Neural crest cell (in vitro differentiated cells): ENCODE results near the gene HGS. TPM values are rescaled to one million over a fixed set of nuclear protein-coding genes. Genes with fewer than 3 reads are reported as not detected.

Source experiments
- DNase-seq: peaks from one replicate; pipeline ENCODE4 v3.0.0; 2021; ENCODE audit warnings: low read depth, mixed read lengths, low spot score
- H3K27ac Mint-ChIP-seq: one replicate; pipeline ENCODE4 v1.8.0; 2021; ENCODE audit warnings: mild to moderate bottlenecking, mixed read lengths; ENCODE audit not compliant: unreplicated experiment
- H3K27me3 Mint-ChIP-seq: 2 replicates; pipeline ENCODE4 v1.8.0; 2021; ENCODE audit warnings: low read depth, mild to moderate bottlenecking, mixed read lengths
- H3K36me3 Mint-ChIP-seq: 2 replicates; pipeline ENCODE4 v1.8.0; 2021; ENCODE audit warnings: low read depth, mild to moderate bottlenecking, mixed read lengths
- H3K4me1 Mint-ChIP-seq: 2 replicates; pipeline ENCODE4 v1.8.0; 2021; ENCODE audit warnings: mixed read lengths
- H3K4me3 Mint-ChIP-seq: one replicate; pipeline ENCODE4 v1.8.0; 2021; ENCODE audit warnings: mild to moderate bottlenecking, mixed read lengths
- H3K9me3 Mint-ChIP-seq: 2 replicates; pipeline ENCODE4 v1.8.0; 2021; ENCODE audit warnings: mixed read lengths
- total RNA-seq: library from RNA; stranded (reverse); gene quantifications from 2 replicates; pipeline ENCODE4 v1.2.1, GENCODE V29; 2021
- TF ChIP-seq, protein P1 (sequence below): fragments of 200-600 bp; sonication (generic); conservative IDR thresholded peaks from 2 replicates; pipeline ENCODE4 v1.5.0; 2021; ENCODE audit warnings: antibody characterized with exemption, mild to moderate bottlenecking

The HGS gene
- total RNA-seq, 1 donor from 2014 or later, result 103 TPM

DNA sequence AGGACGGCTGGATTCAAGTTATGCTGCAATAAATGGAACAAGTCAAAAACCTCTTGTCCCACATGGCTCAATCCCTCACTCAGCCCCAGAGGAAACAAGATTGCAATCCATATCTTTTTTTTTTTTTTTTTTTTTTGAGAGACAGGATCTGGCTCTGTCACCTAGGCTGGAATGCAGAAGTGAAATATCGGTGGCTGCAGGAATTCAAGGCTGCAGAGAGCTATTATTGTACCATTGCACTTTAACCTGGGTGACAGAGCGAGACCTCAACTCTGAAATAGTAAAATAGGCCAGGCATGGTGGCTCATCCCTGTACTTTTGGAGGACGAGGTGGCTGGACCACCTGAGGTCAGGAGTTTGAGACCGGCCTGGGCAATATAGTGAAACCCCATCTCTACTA is 24.8 kb upstream of the HGS start:
- H3K9me3 Mint-ChIP-seq, result no peaks in the 10 kb centered on the region

DNA sequence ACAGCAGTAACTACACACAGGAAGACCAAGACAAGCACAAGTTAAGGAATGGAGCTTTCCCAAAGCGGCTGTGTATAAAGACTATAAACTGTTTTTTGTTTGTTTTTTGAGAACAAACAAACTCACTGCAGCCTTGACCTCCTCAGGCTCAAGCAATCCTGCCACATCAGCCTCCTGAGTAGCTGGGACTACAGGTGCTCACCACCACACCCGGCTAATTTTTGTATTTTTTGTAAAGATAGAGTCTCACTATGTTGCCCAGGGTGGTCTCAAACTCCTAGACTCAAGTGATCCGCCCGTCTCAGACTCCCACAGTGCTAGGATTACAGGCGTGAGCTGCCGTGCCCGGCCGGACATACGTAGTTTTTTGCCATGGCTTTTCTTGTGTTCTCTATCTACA is 23.4 kb upstream of the HGS start:
- H3K27ac Mint-ChIP-seq, result no peak overlapping the region
- no peaks in the 10 kb centered on the region for H3K4me1 Mint-ChIP-seq
- no peaks in the 10 kb centered on the region for H3K27me3 Mint-ChIP-seq

More for the DNA sequence above, 24.8 kb upstream of the HGS start:
- H3K4me3 Mint-ChIP-seq, result no peak overlapping the region
- H3K36me3 Mint-ChIP-seq, result no peaks in the 10 kb centered on the region
- no peak overlapping the region for H3K27ac Mint-ChIP-seq
- no peaks in the 10 kb centered on the region for H3K27me3 Mint-ChIP-seq
- H3K4me1 Mint-ChIP-seq, result no peaks in the 10 kb centered on the region
- TF ChIP-seq, protein P1, sequence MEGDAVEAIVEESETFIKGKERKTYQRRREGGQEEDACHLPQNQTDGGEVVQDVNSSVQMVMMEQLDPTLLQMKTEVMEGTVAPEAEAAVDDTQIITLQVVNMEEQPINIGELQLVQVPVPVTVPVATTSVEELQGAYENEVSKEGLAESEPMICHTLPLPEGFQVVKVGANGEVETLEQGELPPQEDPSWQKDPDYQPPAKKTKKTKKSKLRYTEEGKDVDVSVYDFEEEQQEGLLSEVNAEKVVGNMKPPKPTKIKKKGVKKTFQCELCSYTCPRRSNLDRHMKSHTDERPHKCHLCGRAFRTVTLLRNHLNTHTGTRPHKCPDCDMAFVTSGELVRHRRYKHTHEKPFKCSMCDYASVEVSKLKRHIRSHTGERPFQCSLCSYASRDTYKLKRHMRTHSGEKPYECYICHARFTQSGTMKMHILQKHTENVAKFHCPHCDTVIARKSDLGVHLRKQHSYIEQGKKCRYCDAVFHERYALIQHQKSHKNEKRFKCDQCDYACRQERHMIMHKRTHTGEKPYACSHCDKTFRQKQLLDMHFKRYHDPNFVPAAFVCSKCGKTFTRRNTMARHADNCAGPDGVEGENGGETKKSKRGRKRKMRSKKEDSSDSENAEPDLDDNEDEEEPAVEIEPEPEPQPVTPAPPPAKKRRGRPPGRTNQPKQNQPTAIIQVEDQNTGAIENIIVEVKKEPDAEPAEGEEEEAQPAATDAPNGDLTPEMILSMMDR, result no peak
- no peak for DNase-seq

DNA sequence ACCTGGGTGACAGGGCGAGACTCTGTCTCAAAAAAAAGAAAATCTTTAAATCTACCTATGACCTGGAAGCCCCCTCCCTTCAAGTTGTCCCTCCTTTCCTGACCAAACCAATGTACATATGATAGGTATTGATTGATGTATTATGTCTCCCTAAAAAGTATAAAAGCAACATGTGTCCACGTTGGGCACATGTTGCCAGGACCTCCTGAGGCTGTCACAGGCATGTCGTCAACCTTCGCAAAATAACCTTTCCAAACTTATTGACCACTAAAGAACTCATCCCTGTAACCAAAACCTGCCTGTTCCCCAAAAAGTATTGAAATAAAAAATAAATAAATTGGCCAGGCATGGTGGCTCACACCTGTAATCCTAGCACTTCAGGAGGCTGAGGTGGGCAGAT is 21.8 kb upstream of the HGS start:
- Mint-ChIP-seq H3K9me3 (no peaks in the 10 kb centered on the region), H3K27me3 (no peaks in the 10 kb centered on the region), H3K27ac (no peak overlapping the region), H3K36me3 (no peaks in the 10 kb centered on the region), H3K4me1 (peaks cover 14% of the 10 kb centered on the region), H3K4me3 (no peak overlapping the region)
- TF ChIP-seq, protein P1, result no peak
- no peak for DNase-seq

More for the DNA sequence above, 23.4 kb upstream of the HGS start:
- H3K36me3 Mint-ChIP-seq, result no peaks in the 10 kb centered on the region
- H3K9me3 Mint-ChIP-seq, result no peaks in the 10 kb centered on the region
- TF ChIP-seq, protein P1, result no peak
- peak overlapping the region; percentile 47 for H3K4me3 Mint-ChIP-seq
- no peak for DNase-seq

DNA sequence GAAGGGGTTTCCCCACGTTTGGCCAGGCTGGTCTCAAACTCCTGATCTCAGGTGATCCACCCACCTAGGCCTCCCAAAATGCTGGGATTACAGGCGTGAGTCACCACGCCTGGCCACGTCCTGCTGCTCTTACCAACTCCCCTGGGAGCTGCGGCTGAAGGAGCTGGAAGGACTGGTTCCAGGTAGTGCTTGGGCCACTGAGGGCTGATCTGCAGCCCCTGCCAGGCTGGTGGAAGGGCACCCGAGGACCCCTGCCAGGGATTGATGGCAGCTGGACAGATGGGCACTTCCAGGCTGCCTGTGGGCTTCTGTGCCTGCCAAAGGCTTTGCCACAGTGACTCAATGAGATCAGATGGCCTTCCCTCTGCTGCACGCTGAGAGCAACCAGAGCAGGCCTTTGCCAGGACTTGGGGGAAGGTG is 19.8 kb upstream of the HGS start:
- Mint-ChIP-seq H3K4me1 (peaks cover 28% of the 10 kb centered on the region), H3K27me3 (no peaks in the 10 kb centered on the region), H3K9me3 (no peaks in the 10 kb centered on the region), H3K4me3 (no peak overlapping the region), H3K27ac (no peak overlapping the region), H3K36me3 (no peaks in the 10 kb centered on the region)
- TF ChIP-seq, protein P1, result no peak
- no peak for DNase-seq

DNA sequence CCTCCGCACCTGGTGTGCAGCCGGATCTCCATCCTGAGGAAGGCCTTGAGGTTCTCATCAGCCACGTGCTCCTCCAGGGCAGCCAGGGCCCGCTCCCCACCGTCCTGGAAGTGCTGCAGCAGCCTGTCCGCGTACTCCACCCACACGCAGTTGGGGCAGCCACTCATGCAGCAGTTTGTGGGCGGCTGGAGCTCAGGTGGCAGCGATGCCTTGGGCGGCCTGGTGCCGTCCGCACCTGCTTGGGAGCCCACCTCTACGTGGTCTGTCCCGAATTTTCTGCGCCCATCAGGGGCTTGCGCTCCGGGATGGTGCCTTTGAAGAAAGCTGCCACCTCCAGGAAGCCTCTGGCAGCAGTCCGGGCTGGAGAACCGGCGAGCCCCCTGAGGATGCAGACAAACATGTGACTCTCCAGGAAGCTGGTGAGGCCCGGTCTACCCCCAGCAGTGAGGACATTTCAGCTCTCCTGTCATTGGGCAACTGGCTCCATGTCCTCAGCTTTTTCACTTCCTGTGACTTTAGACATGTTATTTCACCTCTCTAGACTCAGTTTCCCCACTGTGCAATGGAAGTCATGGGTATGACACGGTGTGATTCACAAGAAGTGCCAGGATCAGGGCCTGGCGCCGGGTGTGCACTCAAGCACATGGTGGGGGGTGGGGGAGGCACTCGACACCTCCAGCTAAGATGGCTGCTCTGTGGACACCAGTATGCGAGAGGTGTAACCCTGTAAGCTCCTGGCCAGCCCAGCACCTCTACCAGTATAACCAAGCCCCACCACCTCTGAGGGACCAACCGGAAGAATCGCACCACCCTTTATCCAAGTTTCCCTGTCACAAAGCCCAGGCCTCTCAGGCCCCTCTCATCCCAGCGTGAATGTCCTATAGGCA is 18.4 kb upstream of the HGS start:
- no peak for DNase-seq
- peak overlapping the region; percentile 95 for H3K4me3 Mint-ChIP-seq

More for the DNA sequence above, 18.4 kb upstream of the HGS start:
- no peaks in the 10 kb centered on the region for H3K9me3 Mint-ChIP-seq
- H3K27me3 Mint-ChIP-seq, result no peaks in the 10 kb centered on the region
- TF ChIP-seq, protein P1, result no peak
- H3K4me1 Mint-ChIP-seq, result peaks cover 28% of the 10 kb centered on the region
- H3K27ac Mint-ChIP-seq, result peak overlapping the region; percentile 97
- no peaks in the 10 kb centered on the region for H3K36me3 Mint-ChIP-seq
